ENCODE measurements around the gene ZBTB17.
"Not testable (repeated sequence)": the region's sequence is repeated elsewhere in the genome, so short reads cannot be mapped to it uniquely, and the experiment has no call there.

The ZBTB17 gene

GRCh38 chr1:16010837-16011236 is 34.9 kb upstream of the ZBTB17 start:
- no peak for DNase-seq

DNA sequence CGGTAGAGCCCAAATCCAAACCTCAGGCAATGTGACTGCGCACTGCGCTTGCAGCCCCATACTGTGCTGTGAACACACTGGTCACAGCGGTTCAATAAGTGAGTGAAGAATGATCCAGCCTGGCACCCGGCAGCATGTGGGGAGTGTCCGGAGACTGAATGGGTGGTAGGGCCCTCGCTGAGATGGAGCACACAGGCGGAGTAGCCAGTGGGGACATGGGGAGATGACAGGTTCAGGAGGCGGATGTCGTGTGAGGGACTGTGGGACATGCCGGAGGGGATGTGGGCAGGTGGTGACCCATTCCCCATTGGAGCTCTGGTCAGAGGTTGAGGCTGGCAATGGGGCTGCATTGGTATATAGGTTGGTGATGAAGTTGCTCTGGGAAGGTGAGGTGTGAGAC is 33.8 kb upstream of the ZBTB17 start:
- no peak for DNase-seq

DNA sequence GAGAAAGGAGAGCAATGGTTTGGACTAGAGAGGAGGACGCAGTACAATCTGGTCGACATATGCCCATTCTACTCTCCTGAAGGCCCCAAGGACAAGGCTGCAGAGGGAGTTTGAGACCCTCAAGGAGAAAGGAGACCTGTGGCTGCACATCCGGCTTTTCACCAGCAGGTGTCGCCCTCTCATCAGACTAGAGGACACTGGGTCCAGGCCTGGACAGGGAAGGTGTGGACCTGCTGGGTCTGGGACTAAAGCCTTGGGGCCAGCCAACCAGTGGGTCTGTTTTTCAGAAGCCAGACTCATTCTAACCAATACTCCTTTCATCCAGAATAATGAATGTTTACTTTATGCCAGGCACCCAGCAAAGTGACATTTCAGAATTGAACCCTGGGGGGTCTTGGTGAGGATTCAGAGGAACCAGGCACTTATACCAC is 33.1 kb upstream of the ZBTB17 start:
- no peak for DNase-seq

- no peak for DNase-seq
Measured at GRCh38 chr1:16007671-16008341, 31.9 kb upstream of the ZBTB17 start.

GRCh38 chr1:16006552-16007485 is 30.9 kb upstream of the ZBTB17 start:
- no peak for DNase-seq

DNA sequence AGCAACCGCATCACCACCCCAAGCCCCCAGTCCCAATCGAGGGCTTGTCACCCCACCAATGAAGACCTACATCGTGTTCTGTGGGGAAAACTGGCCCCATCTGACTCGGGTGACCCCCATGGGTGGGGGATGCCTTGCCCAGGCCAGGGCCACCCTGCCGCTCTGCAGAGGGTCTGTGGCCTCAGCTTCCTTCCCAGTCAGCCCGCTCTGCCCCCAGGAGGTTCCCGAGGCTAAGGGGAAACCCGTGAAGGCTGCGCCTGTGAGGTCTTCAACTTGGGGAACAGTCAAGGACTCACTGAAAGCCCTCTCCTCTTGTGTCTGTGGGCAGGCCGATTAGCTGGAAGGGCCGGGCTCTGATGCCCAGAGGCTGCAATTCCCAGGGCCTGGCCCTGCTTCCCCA is 30.1 kb upstream of the ZBTB17 start:
- DNase-seq = no peak

- DNase-seq = no peak
Measured at GRCh38 chr1:16005597-16005996, 29.7 kb upstream of the ZBTB17 start.

DNA sequence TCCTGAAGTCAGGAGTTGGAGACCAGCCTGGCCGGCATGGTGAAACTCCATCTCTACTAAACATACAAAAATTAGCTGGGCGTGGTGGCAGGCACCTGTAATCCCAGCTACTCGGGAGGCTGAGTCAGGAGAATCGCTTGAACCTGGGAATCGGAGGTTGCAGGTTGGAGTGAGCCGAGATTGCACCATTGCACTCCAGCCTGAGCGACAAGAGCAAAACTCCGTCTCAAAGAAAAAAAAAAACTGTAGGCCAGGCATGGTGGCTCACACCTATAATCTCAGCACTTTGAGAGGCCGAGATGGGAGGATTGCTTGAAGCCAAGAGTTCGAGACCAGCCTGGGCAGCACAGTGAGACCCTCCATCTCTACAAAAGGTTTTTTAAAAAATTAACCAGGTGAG is 25.4 kb upstream of the ZBTB17 start:
- DNase-seq = not testable (repeated sequence)

- no peak for DNase-seq
Measured at GRCh38 chr1:15998929-15999328, 23.0 kb upstream of the ZBTB17 start.

GRCh38 chr1:15997637-15998280 is 21.9 kb upstream of the ZBTB17 start:
- DNase-seq = no peak

GRCh38 chr1:15997076-15997585 is 21.2 kb upstream of the ZBTB17 start:
- no peak for DNase-seq

- no peak for DNase-seq
Measured at GRCh38 chr1:15994590-15995351, 18.9 kb upstream of the ZBTB17 start.

GRCh38 chr1:15994081-15994480 is 18.2 kb upstream of the ZBTB17 start:
- no peak for DNase-seq

- DNase-seq = no peak
Measured at GRCh38 chr1:15993666-15994065, 17.8 kb upstream of the ZBTB17 start.

DNA sequence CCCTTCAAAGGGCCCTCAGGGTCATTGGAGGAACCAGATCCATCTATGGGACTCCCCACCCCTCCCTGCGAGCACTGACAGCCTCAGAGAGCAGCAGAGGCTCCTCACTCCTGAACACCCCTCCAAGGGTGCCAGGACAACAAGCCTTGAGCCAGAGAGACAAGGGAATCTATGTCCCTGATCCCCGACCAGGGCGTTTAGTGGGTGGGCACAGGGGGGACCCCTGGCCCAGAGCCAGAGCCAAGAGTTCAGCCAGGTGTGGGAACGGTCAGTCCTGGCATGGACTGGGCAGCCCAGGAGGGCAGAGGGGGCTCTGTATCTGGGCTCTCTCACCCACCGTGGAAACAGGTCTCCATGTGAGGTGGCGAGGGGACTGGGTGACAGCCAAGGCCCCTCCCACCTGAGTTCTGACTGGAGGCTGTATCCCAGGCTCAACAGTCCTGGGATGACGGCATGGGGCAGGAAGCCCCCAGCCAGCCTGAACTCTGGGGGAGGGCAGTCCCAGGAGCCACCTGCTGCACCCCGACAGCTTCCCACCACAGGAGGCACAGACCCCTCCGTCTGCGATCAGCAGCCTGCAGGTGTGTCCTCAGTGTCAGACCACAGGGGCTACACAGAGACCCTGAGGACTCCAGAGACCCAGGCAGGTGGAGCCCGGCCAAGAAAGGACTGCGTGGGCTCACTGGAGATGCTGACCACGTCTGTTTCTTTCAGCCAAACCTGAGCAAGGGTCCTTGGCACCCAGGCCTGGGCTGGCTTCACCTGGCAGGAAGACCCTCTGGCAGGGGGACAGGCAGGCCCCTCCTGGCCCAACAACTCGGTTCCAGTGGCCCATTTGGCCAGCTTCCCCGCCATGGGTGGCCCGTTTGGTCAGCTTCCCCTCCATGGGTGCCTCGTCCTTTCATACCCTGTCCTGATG is 16.9 kb upstream of the ZBTB17 start:
- DNase-seq = no peak

- no peak for DNase-seq
Measured at GRCh38 chr1:15992187-15992553, 16.3 kb upstream of the ZBTB17 start.

DNA sequence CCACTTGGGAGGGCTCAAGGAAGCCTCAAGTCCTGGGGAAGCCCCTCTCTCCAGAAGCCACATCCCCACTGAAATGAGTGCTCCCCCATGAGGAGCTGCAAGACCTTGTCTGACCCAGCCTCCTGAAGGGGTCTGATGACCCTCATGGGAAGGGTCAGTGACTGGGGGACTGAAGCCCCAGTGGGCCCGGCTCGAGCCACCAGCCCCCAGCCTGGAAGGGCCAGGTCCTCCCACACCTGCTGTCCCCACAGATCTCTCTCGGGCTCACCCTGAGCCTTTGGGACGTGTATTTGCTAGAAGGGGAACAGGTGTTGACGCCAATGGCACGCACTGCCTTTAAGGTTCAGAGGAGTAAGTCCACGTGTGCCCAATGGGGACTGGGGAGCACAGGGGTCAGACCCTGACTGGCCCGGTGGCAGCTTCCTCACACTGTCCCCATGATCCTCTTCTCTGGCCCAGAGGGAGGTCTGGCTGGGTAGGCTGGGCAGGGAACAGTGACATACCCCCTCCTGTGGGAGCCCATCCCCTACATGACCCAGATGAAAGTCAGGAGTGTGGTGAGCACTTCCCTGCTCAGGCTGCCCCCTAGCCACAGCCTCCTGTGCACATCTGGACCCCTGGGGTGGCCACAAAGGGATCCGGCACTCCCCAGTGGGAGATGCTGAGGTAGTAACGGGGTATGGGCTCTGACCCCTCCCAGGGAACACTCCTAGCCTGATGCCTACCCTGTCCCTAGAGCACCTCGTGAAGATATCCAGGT is 15.7 kb upstream of the ZBTB17 start:
- DNase-seq = no peak

- no peak for DNase-seq
Measured at GRCh38 chr1:15989776-15990175, 13.9 kb upstream of the ZBTB17 start.

DNA sequence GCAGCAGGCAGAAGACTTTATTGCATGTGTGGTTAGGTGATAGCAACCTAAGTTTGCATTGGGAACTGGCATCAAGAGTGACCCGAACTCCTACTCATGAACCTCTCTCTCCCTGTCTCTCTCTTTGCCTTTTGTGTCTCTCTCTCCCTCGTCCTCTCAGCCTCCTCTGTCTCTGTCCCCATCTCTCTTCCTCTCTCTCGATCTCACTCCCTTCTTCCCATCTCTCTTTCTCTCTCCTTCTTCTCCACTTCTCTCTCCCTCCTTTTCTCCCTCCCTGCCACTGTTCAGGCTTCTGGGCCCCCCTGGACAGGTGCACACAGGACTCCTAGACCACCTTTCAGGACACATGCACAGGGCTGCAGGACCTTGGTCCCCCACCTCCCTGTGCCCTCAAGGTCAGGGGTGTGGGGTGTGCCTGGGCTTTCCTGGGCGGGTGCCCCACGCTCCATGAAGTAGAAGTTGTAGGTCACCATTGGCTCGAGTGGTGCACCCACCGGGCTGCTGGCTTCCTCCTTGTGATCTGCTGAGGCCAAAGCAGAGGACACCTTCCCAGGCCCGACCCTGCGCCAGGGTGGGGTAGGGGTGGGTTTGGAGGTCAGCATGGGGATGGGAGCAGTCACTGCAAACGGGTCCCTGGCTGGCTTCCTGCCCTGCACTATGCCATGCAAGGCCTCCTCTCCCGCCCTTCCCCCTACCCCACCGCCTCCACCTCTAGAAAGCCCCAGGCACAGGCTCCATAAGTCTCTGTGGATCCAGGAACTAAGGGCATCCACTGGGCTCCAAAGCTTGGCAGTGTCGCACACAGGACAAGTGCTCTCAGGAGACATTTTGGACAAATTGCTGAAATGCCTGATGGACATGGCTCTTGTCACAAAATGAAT is 13.2 kb upstream of the ZBTB17 start:
- no peak for DNase-seq

Data from SHP77 treated with DMSO at 0.1 percent for 48 hours (cell line).